GM12878 (cell line): ENCODE data around the gene GID8. TPM values are rescaled to one million over a fixed set of nuclear protein-coding genes. Genes with fewer than 3 reads are reported as not detected.

Source experiments
- ATAC-seq: fragments of 200-7000 bp; cut with Tn5 transposase; 3 replicates; pipeline ENCODE4 v1.9.1; 2020; ENCODE audit warnings: mild to moderate bottlenecking, moderate library complexity
- BruUV-seq: library from RNA; stranded (reverse); fragments of 400-500 nt; replicated peaks from 2 replicates; lab custom pipeline; 2021; lab: Mats Ljungman, UMichigan
- CTCF ChIA-PET: fragments of 300-600 bp; sonication (Branson Sonifier 250); formaldehyde crosslinking; extraction: SDS; loops from one replicate; lab custom pipeline; 2021; ENCODE audit warnings: inconsistent platforms; lab: Yijun Ruan, JAX
- POLR2A ChIA-PET: fragments of 350-600 bp; formaldehyde crosslinking; extraction: SDS; loops from one replicate; lab custom pipeline; 2021; ENCODE audit warnings: inconsistent platforms; lab: Charles Lee
- RAD21 ChIA-PET: fragments of 300-600 bp; sonication (Branson Sonifier 250); formaldehyde crosslinking; loops from one replicate; lab custom pipeline; 2023; ENCODE audit warnings: antibody characterized with exemption; ENCODE audit not compliant: unreplicated experiment; lab: Charles Lee
- SMC1A ChIA-PET: fragments of 300-600 bp; sonication (Branson Sonifier 250); formaldehyde crosslinking; loops from one replicate; lab custom pipeline; 2023; ENCODE audit not compliant: unreplicated experiment, uncharacterized antibody; lab: Charles Lee
- DNase-seq: peaks from one replicate; pipeline ENCODE4 v3.0.0-alpha.2; 2011; ENCODE audit warnings: low read depth, low spot score
- FAIRE-seq: peaks from 3 replicates; lab custom pipeline; 2011; peaks lifted over from hg19 to GRCh38; lab: Jason Lieb, UNC
- H2AFZ ChIP-seq: 2 replicates; pipeline ENCODE4 v1.6.0; 2011; ENCODE audit warnings: low read depth, low read length, control low read depth; ENCODE audit not compliant: control insufficient read depth
- H3K27ac ChIP-seq: 2 replicates; pipeline ENCODE4 v1.5.1; 2011; ENCODE audit warnings: control low read depth; ENCODE audit not compliant: control insufficient read depth, insufficient read depth
- H3K27me3 ChIP-seq, 2 experiments: replicated peaks in 1 of 2; 2 replicates each; pipeline versions ENCODE4 v1.6.0 to v1.6.1; 2011; ENCODE audit warnings: low read length in 1 of 2; ENCODE audit not compliant: control insufficient read depth in 2 of 2, insufficient read depth in 2 of 2
- H3K36me3 ChIP-seq, 2 experiments: 2 replicates each; pipeline ENCODE4 v1.5.1; 2011; ENCODE audit warnings: low read length in 1 of 2; ENCODE audit not compliant: control insufficient read depth in 2 of 2, insufficient read depth in 2 of 2
- H3K4me1 ChIP-seq: 2 replicates; pipeline ENCODE4 v1.6.1; 2011; ENCODE audit warnings: mild to moderate bottlenecking, low read length, moderate library complexity, mixed read lengths; ENCODE audit not compliant: control insufficient read depth, insufficient read depth
- H3K4me2 ChIP-seq: 2 replicates; pipeline ENCODE4 v1.6.0; 2011; ENCODE audit warnings: control low read depth; ENCODE audit not compliant: control insufficient read depth, insufficient read depth
- H3K4me3 ChIP-seq: fragments of 200-600 bp; sonication (generic); 2 replicates; pipeline ENCODE4 v1.5.1; 2016
- H3K79me2 ChIP-seq: 2 replicates; pipeline ENCODE4 v1.6.0; 2011; ENCODE audit warnings: low read length; ENCODE audit not compliant: control insufficient read depth, insufficient read depth
- H3K9ac ChIP-seq: 2 replicates; pipeline ENCODE4 v1.8.0; 2011; ENCODE audit warnings: low read length, control low read depth, mixed read lengths; ENCODE audit not compliant: control insufficient read depth, insufficient read depth
- H3K9me3 ChIP-seq: replicated peaks from 3 replicates; pipeline ENCODE4 v1.5.1; 2011; ENCODE audit warnings: mild to moderate bottlenecking, low read length; ENCODE audit not compliant: control insufficient read depth, insufficient read depth
- H4K20me1 ChIP-seq: 2 replicates; pipeline ENCODE4 v1.6.0; 2011; ENCODE audit not compliant: control insufficient read depth, insufficient read depth
- BHLHE40 ChIP-seq, 2 experiments: fragments of 450-650 bp in 1 of 2; IDR thresholded peaks; 2 replicates each; pipeline ENCODE4 v1.6.1; 2011 to 2017; ENCODE audit warnings: low read depth in 2 of 2, borderline replicate concordance in 1 of 2, improper control_type of control experiment in 1 of 2, low read length in 1 of 2, mild to moderate bottlenecking in 1 of 2
- GATAD2B ChIP-seq: fragments of 450-650 bp; conservative IDR thresholded peaks from 2 replicates; pipeline ENCODE4 v1.6.1; 2017; ENCODE audit warnings: low read depth, mild to moderate bottlenecking, moderate library complexity
- WGBS: methylation state at CpG from one replicate; pipeline ENCODE4 v1.1.6; 2016; ENCODE audit warnings: low lambda C conversion rate; ENCODE audit not compliant: insufficient replicate concordance, insufficient coverage; ENCODE audit errors: missing lambda C conversion rate; 5-methylcytosine and 5-hydroxymethylcytosine counted together
- in situ Hi-C: fragments of 300-500 bp; cut with MboI; formaldehyde crosslinking; loops from 9 replicates; pipeline ENCODE4 v1.14.3; 2018; ENCODE audit warnings: mixed read lengths
- intact Hi-C: fragments of 100-400 bp; cut with micrococcal nuclease; formaldehyde crosslinking; loops from one replicate; pipeline ENCODE4 v1.14.2; 2022; ENCODE audit not compliant: unreplicated experiment
- polyA plus RNA-seq, 11 experiments: library from polyadenylated mRNA; depleted of rRNA in 4 of 11; unstranded in 6 of 11; stranded (reverse) in 5 of 11; fragments of >200 nt; fragmentation: Nextera tagmentation in 4 of 11; fragmentation: Illumina TruSeq in 1 of 11; extraction: Ambion mirVana in 4 of 11; extraction: Trizol in 1 of 11; gene quantifications; 1 replicate in 1 of 11; 2 replicates in 10 of 11; pipeline versions ENCODE4 v1.2.1 to v1.2.3, GENCODE V29; 2011 to 2016; ENCODE audit warnings: inconsistent platforms in 2 of 11, missing spikeins in 2 of 11, low read depth in 1 of 11
- total RNA-seq, 4 experiments: library from RNA; depleted of rRNA in 3 of 4; stranded (reverse); fragments of >200 nt in 3 of 4; fragmentation: Illumina TruSeq in 1 of 4; extraction: Trizol in 1 of 4; gene quantifications; 2 replicates each; pipeline versions ENCODE4 v1.2.1 to v1.2.3, GENCODE V29; 2013 to 2021

Gene GID8
- total and polyA plus RNA-seq, 10 of the 15 experiments (the other 5 are each of a cell fraction or from before 2014, with no cell fraction given), result 12.0 to 33.8 (median 22.2) TPM

- Histone ChIP-seq H3K4me3 (no peak overlapping the region), H3K4me1 (no peaks in the 10 kb centered on the region), H3K4me2 (no peak overlapping the region), H3K27ac (no peak overlapping the region), H3K27me3 (peaks cover 0 to 4% of the 10 kb centered on the region in 2 experiments), H2AFZ (no peak overlapping the region), H4K20me1 (no peaks in the 10 kb centered on the region; the same call in 1 of the 2 replicates), H3K9me3 (no peaks in the 10 kb centered on the region), H3K36me3 (no peaks in the 10 kb centered on the region), H3K9ac (no peak overlapping the region), H3K79me2 (no peaks in the 10 kb centered on the region)
- no peak for FAIRE-seq
- ChIA-PET RAD21 (interaction anchor here (1.5 kb wide), 1 partner anchor 25 kb away, joined by 3 read pairs; no protein-coding TSS in a partner anchor), CTCF (no interaction called here), SMC1A (no interaction called here), POLR2A (no interaction called here)
- in situ Hi-C loops (no loop called here), intact Hi-C loops (no loop called here)
- 32% methylated on average over 20 of the region's 20 CpGs for WGBS
- no peak for DNase-seq
- TF ChIP-seq BHLHE40 (IDR thresholded peaks at IDR 0.05; ENCODE audit: borderline replicate concordance in 1 of 2, low read depth in 2 of 2, low read length in 1 of 2) (0 out of 4 replicates have a peak, but pooled peaks of 1 of the 2 experiments have one; percentile 13), GATAD2B (no peak)
- no peak for ATAC-seq
- BruUV-seq, result no TSS peak
Measured at GRCh38 chr20:62997417-62998035, 59.6 kb downstream of the GID8 start.

Other genes with a start within 250 kb of the GID8 start
Only the 7 nearest of the 8 such genes appear.
- 16.0 and 16.3 TPM in 2 replicates for gene MRGBP, start 141.7 kb upstream of the GID8 start, total RNA-seq (2014; rRNA removed)
- 10.4 and 12.2 TPM in 2 replicates for gene MRGBP, start 141.7 kb upstream of the GID8 start, total RNA-seq (2014; rRNA removed; fragmentation: Illumina TruSeq; extraction: Trizol)
- gene MRGBP, start 141.7 kb upstream of the GID8 start, total RNA-seq (2021), result 15.1 and 15.2 TPM in 2 replicates
- 10.7 and 12.1 TPM in 2 replicates for gene MRGBP, start 141.7 kb upstream of the GID8 start, polyA plus RNA-seq (2011; rRNA removed)
- gene MRGBP, start 141.7 kb upstream of the GID8 start, polyA plus RNA-seq (2014; fragmentation: Illumina TruSeq; extraction: Trizol), result 4.8 and 8.3 TPM in 2 replicates
- gene MRGBP, start 141.7 kb upstream of the GID8 start, polyA plus RNA-seq (2014; fragmentation: Nextera tagmentation; extraction: Ambion mirVana), result 1 to 10 TPM; 1.8 to 3.7 TPM
- gene MRGBP, start 141.7 kb upstream of the GID8 start, polyA plus RNA-seq (2014; rRNA removed), result 14.8 and 14.9 TPM in 2 replicates
- 10 to 100 TPM; 17.0 to 17.6 TPM for gene MRGBP, start 141.7 kb upstream of the GID8 start, polyA plus RNA-seq (2016; fragmentation: Nextera tagmentation; extraction: Ambion mirVana)
- gene OGFR, start 133.3 kb upstream of the GID8 start, total RNA-seq (2014; rRNA removed), result 50.5 and 62.1 TPM in 2 replicates
- gene OGFR, start 133.3 kb upstream of the GID8 start, total RNA-seq (2014; rRNA removed; fragmentation: Illumina TruSeq; extraction: Trizol), result 13.9 and 18.1 TPM in 2 replicates
- 52.6 and 59.8 TPM in 2 replicates for gene OGFR, start 133.3 kb upstream of the GID8 start, total RNA-seq (2021)
- 29.0 and 38.7 TPM in 2 replicates for gene OGFR, start 133.3 kb upstream of the GID8 start, polyA plus RNA-seq (2011; rRNA removed)
- 11.0 and 19.0 TPM in 2 replicates for gene OGFR, start 133.3 kb upstream of the GID8 start, polyA plus RNA-seq (2014; fragmentation: Illumina TruSeq; extraction: Trizol)
- gene OGFR, start 133.3 kb upstream of the GID8 start, polyA plus RNA-seq (2014; fragmentation: Nextera tagmentation; extraction: Ambion mirVana), result 1 to 10 TPM in 1 of 2 experiments, under 1 TPM in 1; 0.72 to 1.4 TPM
- 48.1 and 59.3 TPM in 2 replicates for gene OGFR, start 133.3 kb upstream of the GID8 start, polyA plus RNA-seq (2014; rRNA removed)
- 10 to 100 TPM; 16.1 to 35.7 TPM for gene OGFR, start 133.3 kb upstream of the GID8 start, polyA plus RNA-seq (2016; fragmentation: Nextera tagmentation; extraction: Ambion mirVana)
- 1.1 and 2.0 TPM in 2 replicates for gene COL9A3, start 121.1 kb upstream of the GID8 start, total RNA-seq (2014; rRNA removed)
- 0.51 and 0.63 TPM in 2 replicates for gene COL9A3, start 121.1 kb upstream of the GID8 start, total RNA-seq (2014; rRNA removed; fragmentation: Illumina TruSeq; extraction: Trizol)
- gene COL9A3, start 121.1 kb upstream of the GID8 start, total RNA-seq (2021), result 0.96 and 1.0 TPM in 2 replicates
- gene COL9A3, start 121.1 kb upstream of the GID8 start, polyA plus RNA-seq (2011; rRNA removed), result 1.7 and 2.1 TPM in 2 replicates
- 0.21 TPM in 1 of 2 replicates, not detected in the other for gene COL9A3, start 121.1 kb upstream of the GID8 start, polyA plus RNA-seq (2014; fragmentation: Illumina TruSeq; extraction: Trizol)
- under 1 TPM in 1 of 2 experiments, not detected in 1; 0.09 TPM for gene COL9A3, start 121.1 kb upstream of the GID8 start, polyA plus RNA-seq (2014; fragmentation: Nextera tagmentation; extraction: Ambion mirVana)
- 1.2 and 1.4 TPM in 2 replicates for gene COL9A3, start 121.1 kb upstream of the GID8 start, polyA plus RNA-seq (2014; rRNA removed)
- gene COL9A3, start 121.1 kb upstream of the GID8 start, polyA plus RNA-seq (2016; fragmentation: Nextera tagmentation; extraction: Ambion mirVana), result under 1 TPM; 0.13 to 0.29 TPM
- 7.8 and 8.1 TPM in 2 replicates for gene TCFL5, start 76.3 kb upstream of the GID8 start, total RNA-seq (2014; rRNA removed)
- 5.9 and 6.6 TPM in 2 replicates for gene TCFL5, start 76.3 kb upstream of the GID8 start, total RNA-seq (2014; rRNA removed; fragmentation: Illumina TruSeq; extraction: Trizol)
- gene TCFL5, start 76.3 kb upstream of the GID8 start, total RNA-seq (2021), result 7.3 and 8.1 TPM in 2 replicates
- 2.5 and 3.3 TPM in 2 replicates for gene TCFL5, start 76.3 kb upstream of the GID8 start, polyA plus RNA-seq (2011; rRNA removed)
- gene TCFL5, start 76.3 kb upstream of the GID8 start, polyA plus RNA-seq (2014; fragmentation: Illumina TruSeq; extraction: Trizol), result 5.0 and 6.3 TPM in 2 replicates
- gene TCFL5, start 76.3 kb upstream of the GID8 start, polyA plus RNA-seq (2014; fragmentation: Nextera tagmentation; extraction: Ambion mirVana), result 1 to 10 TPM; 1.4 to 1.6 TPM
- gene TCFL5, start 76.3 kb upstream of the GID8 start, polyA plus RNA-seq (2014; rRNA removed), result 5.1 and 5.7 TPM in 2 replicates
- gene TCFL5, start 76.3 kb upstream of the GID8 start, polyA plus RNA-seq (2016; fragmentation: Nextera tagmentation; extraction: Ambion mirVana), result under 1 TPM; 0.48 to 0.58 TPM
- 40.9 and 41.5 TPM in 2 replicates for gene DIDO1, start 11.6 kb upstream of the GID8 start, total RNA-seq (2014; rRNA removed)
- gene DIDO1, start 11.6 kb upstream of the GID8 start, total RNA-seq (2014; rRNA removed; fragmentation: Illumina TruSeq; extraction: Trizol), result 33.8 and 36.0 TPM in 2 replicates
- gene DIDO1, start 11.6 kb upstream of the GID8 start, total RNA-seq (2021), result 52.1 and 56.4 TPM in 2 replicates
- gene DIDO1, start 11.6 kb upstream of the GID8 start, polyA plus RNA-seq (2011; rRNA removed), result 40.4 and 47.4 TPM in 2 replicates
- gene DIDO1, start 11.6 kb upstream of the GID8 start, polyA plus RNA-seq (2014; fragmentation: Illumina TruSeq; extraction: Trizol), result 39.4 and 44.2 TPM in 2 replicates
- gene DIDO1, start 11.6 kb upstream of the GID8 start, polyA plus RNA-seq (2014; fragmentation: Nextera tagmentation; extraction: Ambion mirVana), result 1 to 10 TPM; 5.5 to 7.8 TPM
- 40.6 and 40.8 TPM in 2 replicates for gene DIDO1, start 11.6 kb upstream of the GID8 start, polyA plus RNA-seq (2014; rRNA removed)
- 10 to 100 TPM; 24.7 to 28.5 TPM for gene DIDO1, start 11.6 kb upstream of the GID8 start, polyA plus RNA-seq (2016; fragmentation: Nextera tagmentation; extraction: Ambion mirVana)
- 27.8 and 35.8 TPM in 2 replicates for gene SLC17A9, start 14.6 kb downstream of the GID8 start, total RNA-seq (2014; rRNA removed)
- gene SLC17A9, start 14.6 kb downstream of the GID8 start, total RNA-seq (2014; rRNA removed; fragmentation: Illumina TruSeq; extraction: Trizol), result 15.7 and 17.5 TPM in 2 replicates
- gene SLC17A9, start 14.6 kb downstream of the GID8 start, total RNA-seq (2021), result 60.2 and 74.1 TPM in 2 replicates
- gene SLC17A9, start 14.6 kb downstream of the GID8 start, polyA plus RNA-seq (2011; rRNA removed), result 13.0 and 22.9 TPM in 2 replicates
- gene SLC17A9, start 14.6 kb downstream of the GID8 start, polyA plus RNA-seq (2014; fragmentation: Illumina TruSeq; extraction: Trizol), result 5.8 and 19.2 TPM in 2 replicates
- gene SLC17A9, start 14.6 kb downstream of the GID8 start, polyA plus RNA-seq (2014; fragmentation: Nextera tagmentation; extraction: Ambion mirVana), result 1 to 10 TPM in 1 of 2 experiments, under 1 TPM in 1; 0.72 to 3.9 TPM
- gene SLC17A9, start 14.6 kb downstream of the GID8 start, polyA plus RNA-seq (2014; rRNA removed), result 67.1 and 83.6 TPM in 2 replicates
- 10 to 100 TPM; 57.9 to 67.0 TPM for gene SLC17A9, start 14.6 kb downstream of the GID8 start, polyA plus RNA-seq (2016; fragmentation: Nextera tagmentation; extraction: Ambion mirVana)
- gene BHLHE23, start 68.8 kb downstream of the GID8 start, total RNA-seq (2014; rRNA removed), result not detected in 2 replicates
- gene BHLHE23, start 68.8 kb downstream of the GID8 start, total RNA-seq (2014; rRNA removed; fragmentation: Illumina TruSeq; extraction: Trizol), result not detected in 2 replicates
- gene BHLHE23, start 68.8 kb downstream of the GID8 start, total RNA-seq (2021), result 0.33 TPM in 1 of 2 replicates, not detected in the other
- gene BHLHE23, start 68.8 kb downstream of the GID8 start, polyA plus RNA-seq (2011; rRNA removed), result not detected in 2 replicates
- gene BHLHE23, start 68.8 kb downstream of the GID8 start, polyA plus RNA-seq (2014; fragmentation: Illumina TruSeq; extraction: Trizol), result not detected in 2 replicates
- gene BHLHE23, start 68.8 kb downstream of the GID8 start, polyA plus RNA-seq (2014; fragmentation: Nextera tagmentation; extraction: Ambion mirVana), result not detected
- 0.28 TPM in 1 of 2 replicates, not detected in the other for gene BHLHE23, start 68.8 kb downstream of the GID8 start, polyA plus RNA-seq (2014; rRNA removed)
- not detected for gene BHLHE23, start 68.8 kb downstream of the GID8 start, polyA plus RNA-seq (2016; fragmentation: Nextera tagmentation; extraction: Ambion mirVana)